D721Med (cell line): ENCODE data around the gene DNASE1L1.

Experiments used
- DNase-seq: peaks from one replicate; pipeline ENCODE4 v3.0.0; 2011; ENCODE audit warnings: low spot score; ENCODE audit not compliant: insufficient read length
- FAIRE-seq: peaks from 2 replicates; lab custom pipeline; 2011; peaks lifted over from hg19 to GRCh38; lab: Jason Lieb, UNC
- CTCF ChIP-seq: IDR thresholded peaks from 2 replicates; pipeline ENCODE4 v1.5.1; 2012; ENCODE audit warnings: mild to moderate bottlenecking, control low read depth; ENCODE audit not compliant: insufficient read depth; ENCODE audit errors: missing control alignments

The DNASE1L1 gene

GRCh38 chrX:154419189-154419588 is 10.1 kb upstream of the DNASE1L1 start:
- DNase-seq = no peak
- no peak for FAIRE-seq
- no peak for TF ChIP-seq CTCF

- no peak for DNase-seq
- TF ChIP-seq CTCF = no peak
- no peak for FAIRE-seq
Observed at GRCh38 chrX:154417157-154417556, 8.1 kb upstream of the DNASE1L1 start.

GRCh38 chrX:154413142-154413541 is 4.1 kb upstream of the DNASE1L1 start:
- FAIRE-seq (no peak), DNase-seq (no peak)
- no peak for TF ChIP-seq CTCF

GRCh38 chrX:154412468-154412867 is 3.4 kb upstream of the DNASE1L1 start:
- no peak for FAIRE-seq
- DNase-seq = no peak
- TF ChIP-seq CTCF = no peak

- no peak for FAIRE-seq
Observed at GRCh38 chrX:154411981-154412340, 2.9 kb upstream of the DNASE1L1 start.

GRCh38 chrX:154408659-154409221 is 314 bp downstream of the DNASE1L1 start:
- DNase-seq = no peak
- TF ChIP-seq CTCF = no peak
- FAIRE-seq = no peak

More at GRCh38 chrX:154411981-154412340, 2.9 kb upstream of the DNASE1L1 start:
- TF ChIP-seq CTCF = no peak
- peak; percentile 41 for DNase-seq

- no peak for DNase-seq
- no peak for TF ChIP-seq CTCF
- FAIRE-seq = no peak
Observed at GRCh38 chrX:154404625-154405192, 4.3 kb downstream of the DNASE1L1 start.
